Panc1 (cell line): ENCODE data around the gene TMEM120B. TPM values are rescaled to one million over a fixed set of nuclear protein-coding genes. Genes with fewer than 3 reads are reported as not detected.

Experiments
- ATAC-seq: fragments of 200-7000 bp; cut with Tn5 transposase; 2 replicates; pipeline ENCODE4 v1.9.1; 2020; ENCODE audit warnings: mild to moderate bottlenecking, moderate library complexity
- BruUV-seq: library from RNA; stranded (reverse); fragments of 400-500 nt; replicated peaks from 2 replicates; lab custom pipeline; 2021; lab: Mats Ljungman, UMichigan
- CTCF ChIA-PET: fragments of 300-600 bp; sonication (Branson Sonifier 250); formaldehyde crosslinking; loops from one replicate; lab custom pipeline; 2022; ENCODE audit warnings: antibody characterized with exemption; lab: Charles Lee
- POLR2A ChIA-PET: fragments of 300-600 bp; sonication (Branson Sonifier 250); formaldehyde crosslinking; loops from one replicate; lab custom pipeline; 2022; ENCODE audit warnings: antibody characterized with exemption; lab: Charles Lee
- DNase-seq: peaks from one replicate; pipeline ENCODE4 v3.0.0-alpha.2; 2010; ENCODE audit warnings: low read depth, low spot score
- H3K27ac ChIP-seq: 2 replicates; pipeline ENCODE4 v1.5.1; 2011; ENCODE audit warnings: mild to moderate bottlenecking, low read length, inconsistent platforms
- H3K27me3 ChIP-seq: fragments of 200-500 bp; sonication (Bioruptor generic); 2 replicates; pipeline ENCODE4 v1.6.0; 2014; ENCODE audit warnings: low read length, inconsistent platforms; ENCODE audit not compliant: control insufficient read depth, insufficient read depth
- H3K36me3 ChIP-seq: fragments of 200-500 bp; sonication (Bioruptor generic); 2 replicates; pipeline ENCODE4 v1.5.1; 2014; ENCODE audit warnings: inconsistent platforms, mild to moderate bottlenecking, low read length, moderate library complexity; ENCODE audit not compliant: control insufficient read depth, insufficient read depth
- H3K4me1 ChIP-seq: 2 replicates; pipeline ENCODE4 v1.5.1; 2011; ENCODE audit warnings: inconsistent platforms, mild to moderate bottlenecking, low read length, moderate library complexity; ENCODE audit not compliant: control insufficient read depth, insufficient read depth
- H3K4me3 ChIP-seq, 2 experiments: 2 replicates each; pipeline ENCODE4 v1.5.1; 2011 to 2012; ENCODE audit warnings: low read depth in 2 of 2, low read length in 2 of 2, mild to moderate bottlenecking in 2 of 2, inconsistent platforms in 1 of 2, moderate library complexity in 1 of 2
- H3K9me3 ChIP-seq: fragments of 200-500 bp; sonication (Bioruptor generic); 2 replicates; pipeline ENCODE4 v1.5.1; 2014; ENCODE audit warnings: low read depth, mild to moderate bottlenecking, inconsistent platforms, low read length, moderate library complexity; ENCODE audit not compliant: control insufficient read depth, insufficient read depth
- POLR2AphosphoS5 ChIP-seq: IDR thresholded peaks from 2 replicates; pipeline ENCODE4 v1.6.1; 2012; ENCODE audit warnings: mild to moderate bottlenecking, low read depth, low read length, moderate library complexity
- SIN3A ChIP-seq: IDR thresholded peaks from 2 replicates; pipeline ENCODE4 v1.6.1; 2012; ENCODE audit warnings: low read depth, mild to moderate bottlenecking, low read length, moderate library complexity, borderline replicate concordance; ENCODE audit not compliant: insufficient read depth
- TCF7L2 ChIP-seq: IDR thresholded peaks from 2 replicates; pipeline ENCODE4 v1.6.1; 2011; ENCODE audit warnings: mild to moderate bottlenecking, low read depth, low read length, inconsistent platforms
- in situ Hi-C: cut with HindIII; loops from 2 replicates; pipeline ENCODE4 v1.10.0; 2016; ENCODE audit warnings: low sequenced_read_pairs, low pct_unique_long_range_greater_than_20kb
- intact Hi-C: fragments of 100-400 bp; cut with micrococcal nuclease; formaldehyde crosslinking; loops from one replicate; pipeline ENCODE4 v1.10.0; 2022; ENCODE audit not compliant: unreplicated experiment
- total RNA-seq: library from RNA; stranded (reverse); gene quantifications from one replicate; pipeline ENCODE4 v1.2.1, GENCODE V29; 2021; ENCODE audit not compliant: unreplicated experiment
- TF ChIP-seq, protein P1 (sequence below), 2 experiments: IDR thresholded peaks; 2 replicates each; pipeline ENCODE4 v1.6.1; 2011 to 2012; ENCODE audit warnings: low read depth in 2 of 2, control low read depth in 1 of 2, low read length in 1 of 2, mild to moderate bottlenecking in 1 of 2, moderate library complexity in 1 of 2; ENCODE audit not compliant: insufficient read depth in 1 of 2
- TF ChIP-seq, protein P2 (sequence below): fragments of 450-650 bp; IDR thresholded peaks from 2 replicates; pipeline ENCODE4 v1.5.1; 2017; ENCODE audit warnings: mild to moderate bottlenecking

TMEM120B gene
- total RNA-seq, 1 experiment from 2014 or later: 22.3 TPM

DNA sequence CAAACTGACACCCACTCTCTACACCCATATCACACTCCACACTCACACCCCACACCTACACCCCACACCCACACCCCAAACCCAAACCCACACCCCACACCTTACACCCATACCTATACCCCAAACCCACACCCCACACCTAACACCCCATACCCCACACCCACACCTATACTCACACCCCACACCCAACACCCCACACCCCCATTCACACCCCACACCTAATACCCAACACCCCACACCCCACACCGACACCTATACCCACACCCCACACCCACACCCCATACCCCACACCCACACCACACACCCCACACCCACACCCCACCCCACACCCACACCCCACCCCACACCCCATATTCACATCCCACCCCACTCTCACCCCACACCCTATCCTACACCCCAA is 38.5 kb downstream of the TMEM120B start:
- no peak for TF ChIP-seq POLR2AphosphoS5
- no peak for TF ChIP-seq SIN3A
- TF ChIP-seq, protein P1, sequence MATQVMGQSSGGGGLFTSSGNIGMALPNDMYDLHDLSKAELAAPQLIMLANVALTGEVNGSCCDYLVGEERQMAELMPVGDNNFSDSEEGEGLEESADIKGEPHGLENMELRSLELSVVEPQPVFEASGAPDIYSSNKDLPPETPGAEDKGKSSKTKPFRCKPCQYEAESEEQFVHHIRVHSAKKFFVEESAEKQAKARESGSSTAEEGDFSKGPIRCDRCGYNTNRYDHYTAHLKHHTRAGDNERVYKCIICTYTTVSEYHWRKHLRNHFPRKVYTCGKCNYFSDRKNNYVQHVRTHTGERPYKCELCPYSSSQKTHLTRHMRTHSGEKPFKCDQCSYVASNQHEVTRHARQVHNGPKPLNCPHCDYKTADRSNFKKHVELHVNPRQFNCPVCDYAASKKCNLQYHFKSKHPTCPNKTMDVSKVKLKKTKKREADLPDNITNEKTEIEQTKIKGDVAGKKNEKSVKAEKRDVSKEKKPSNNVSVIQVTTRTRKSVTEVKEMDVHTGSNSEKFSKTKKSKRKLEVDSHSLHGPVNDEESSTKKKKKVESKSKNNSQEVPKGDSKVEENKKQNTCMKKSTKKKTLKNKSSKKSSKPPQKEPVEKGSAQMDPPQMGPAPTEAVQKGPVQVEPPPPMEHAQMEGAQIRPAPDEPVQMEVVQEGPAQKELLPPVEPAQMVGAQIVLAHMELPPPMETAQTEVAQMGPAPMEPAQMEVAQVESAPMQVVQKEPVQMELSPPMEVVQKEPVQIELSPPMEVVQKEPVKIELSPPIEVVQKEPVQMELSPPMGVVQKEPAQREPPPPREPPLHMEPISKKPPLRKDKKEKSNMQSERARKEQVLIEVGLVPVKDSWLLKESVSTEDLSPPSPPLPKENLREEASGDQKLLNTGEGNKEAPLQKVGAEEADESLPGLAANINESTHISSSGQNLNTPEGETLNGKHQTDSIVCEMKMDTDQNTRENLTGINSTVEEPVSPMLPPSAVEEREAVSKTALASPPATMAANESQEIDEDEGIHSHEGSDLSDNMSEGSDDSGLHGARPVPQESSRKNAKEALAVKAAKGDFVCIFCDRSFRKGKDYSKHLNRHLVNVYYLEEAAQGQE (IDR thresholded peaks at IDR 0.05; ENCODE audit: insufficient read depth in 1 of 2, low read depth in 2 of 2, low read length in 1 of 2): no peak
- no peak for TF ChIP-seq TCF7L2
- TF ChIP-seq, protein P2, sequence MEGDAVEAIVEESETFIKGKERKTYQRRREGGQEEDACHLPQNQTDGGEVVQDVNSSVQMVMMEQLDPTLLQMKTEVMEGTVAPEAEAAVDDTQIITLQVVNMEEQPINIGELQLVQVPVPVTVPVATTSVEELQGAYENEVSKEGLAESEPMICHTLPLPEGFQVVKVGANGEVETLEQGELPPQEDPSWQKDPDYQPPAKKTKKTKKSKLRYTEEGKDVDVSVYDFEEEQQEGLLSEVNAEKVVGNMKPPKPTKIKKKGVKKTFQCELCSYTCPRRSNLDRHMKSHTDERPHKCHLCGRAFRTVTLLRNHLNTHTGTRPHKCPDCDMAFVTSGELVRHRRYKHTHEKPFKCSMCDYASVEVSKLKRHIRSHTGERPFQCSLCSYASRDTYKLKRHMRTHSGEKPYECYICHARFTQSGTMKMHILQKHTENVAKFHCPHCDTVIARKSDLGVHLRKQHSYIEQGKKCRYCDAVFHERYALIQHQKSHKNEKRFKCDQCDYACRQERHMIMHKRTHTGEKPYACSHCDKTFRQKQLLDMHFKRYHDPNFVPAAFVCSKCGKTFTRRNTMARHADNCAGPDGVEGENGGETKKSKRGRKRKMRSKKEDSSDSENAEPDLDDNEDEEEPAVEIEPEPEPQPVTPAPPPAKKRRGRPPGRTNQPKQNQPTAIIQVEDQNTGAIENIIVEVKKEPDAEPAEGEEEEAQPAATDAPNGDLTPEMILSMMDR: no peak
- H3K4me1 ChIP-seq: peaks cover 7% of the 10 kb centered on the region
- DNase-seq: no peak
- POLR2A ChIA-PET: no interaction called here
- BruUV-seq: no TSS peak
- in situ Hi-C loops (no loop called here), intact Hi-C loops (no loop called here)
- H3K9me3 ChIP-seq: no peaks in the 10 kb centered on the region
- CTCF ChIA-PET: no interaction called here
- no peak for ATAC-seq
- no peak overlapping the region for H3K27ac ChIP-seq
- no peak overlapping the region for H3K4me3 ChIP-seq
- H3K27me3 ChIP-seq: no peaks in the 10 kb centered on the region
- H3K36me3 ChIP-seq: no peaks in the 10 kb centered on the region

DNA sequence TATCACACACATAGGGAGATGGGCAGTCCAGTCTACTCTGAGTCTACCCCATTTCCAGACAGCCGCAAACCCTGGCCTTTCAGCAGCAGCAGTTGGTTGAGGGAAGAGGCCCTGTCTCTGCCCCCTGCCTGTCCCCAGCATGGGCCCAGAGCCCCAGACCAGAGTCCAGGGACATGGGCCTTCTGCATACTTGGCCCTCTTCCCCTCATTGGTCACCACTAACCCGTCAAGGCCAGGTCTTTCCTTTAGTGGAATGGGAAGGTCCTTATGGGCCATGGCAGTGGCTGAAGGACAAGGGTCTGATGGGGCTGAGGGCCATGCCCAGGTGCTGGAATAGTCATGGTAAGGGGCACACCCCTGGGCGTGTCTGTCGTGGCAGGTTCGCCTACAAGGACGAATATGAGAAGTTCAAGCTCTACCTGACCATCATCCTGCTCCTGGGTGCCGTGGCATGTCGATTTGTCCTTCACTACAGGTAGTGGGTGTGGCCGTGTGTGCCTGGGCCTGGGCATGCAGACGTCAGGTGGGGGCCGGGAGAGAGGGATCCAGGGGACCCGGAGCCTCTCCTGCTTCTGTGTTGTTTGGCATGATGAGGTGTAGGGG is 39.3 kb downstream of the TMEM120B start:
- H3K4me3 ChIP-seq: no peak overlapping the region
- peaks cover 7% of the 10 kb centered on the region for H3K4me1 ChIP-seq
- H3K9me3 ChIP-seq: no peaks in the 10 kb centered on the region
- H3K36me3 ChIP-seq: no peaks in the 10 kb centered on the region
- no peaks in the 10 kb centered on the region for H3K27me3 ChIP-seq
- DNase-seq: no peak
- no peak for ATAC-seq
- no TSS peak for BruUV-seq
- in situ Hi-C loops (no loop called here), intact Hi-C loops (no loop called here)
- no peak overlapping the region for H3K27ac ChIP-seq
- ChIA-PET POLR2A (interaction anchor here (0.6 kb wide), 1 partner anchor 1437 kb away, joined by 3 read pairs; no protein-coding TSS in a partner anchor), CTCF (no interaction called here)
- TF ChIP-seq SIN3A (no peak), POLR2AphosphoS5 (no peak), TCF7L2 (no peak)
- TF ChIP-seq, protein P2: no peak
- TF ChIP-seq, protein P1 (IDR thresholded peaks at IDR 0.05; ENCODE audit: insufficient read depth in 1 of 2, low read depth in 2 of 2, low read length in 1 of 2): no peak
